NCI-H1930 (cell line): ENCODE measurements around the gene VAV2.

Experiments used
- DNase-seq, 2 experiments: peaks; one replicate each; lab custom pipeline; 2025; lab: John Stamatoyannopoulos, UW

The VAV2 gene

DNA sequence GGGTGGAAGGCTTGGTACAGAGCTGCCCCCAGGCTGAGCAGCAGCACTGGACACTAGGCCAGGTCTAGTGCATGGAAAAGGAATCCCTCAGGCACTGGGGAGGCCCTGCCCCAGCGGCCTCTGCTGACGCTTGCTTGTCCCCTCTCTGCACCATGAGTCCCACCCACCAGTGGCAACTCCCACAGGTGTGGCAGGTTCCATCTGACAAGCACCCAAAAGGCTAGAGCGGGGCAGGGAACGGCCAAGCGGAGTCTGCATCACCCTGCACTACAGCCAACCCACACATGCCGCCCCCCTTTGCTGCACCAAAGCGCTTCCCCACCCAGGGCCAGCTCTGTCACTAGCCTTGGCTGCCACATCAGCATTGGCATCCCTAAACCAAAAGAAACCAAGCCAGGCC lies 138.8 kb downstream of the VAV2 start:
- no peak for DNase-seq

DNA sequence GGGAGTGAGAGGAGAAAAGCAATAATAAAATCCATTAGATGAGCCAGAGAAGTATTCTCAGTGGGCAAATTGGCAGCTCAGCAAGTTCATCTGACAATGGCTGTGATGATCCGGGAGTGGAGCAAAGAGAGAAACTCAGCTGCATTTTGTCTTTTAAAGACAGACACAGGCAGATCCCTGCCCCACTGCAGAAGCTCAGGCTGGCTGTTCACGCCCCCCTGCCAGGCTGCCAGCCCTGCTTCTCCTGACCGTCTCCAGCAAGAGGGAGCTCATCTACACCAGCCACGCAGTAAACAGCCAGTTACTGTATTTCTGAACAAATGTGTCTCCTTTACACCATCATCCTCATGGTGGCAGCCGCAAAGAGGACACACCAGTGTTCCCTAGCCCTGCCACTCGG lies 139.7 kb downstream of the VAV2 start:
- no peak for DNase-seq

DNA sequence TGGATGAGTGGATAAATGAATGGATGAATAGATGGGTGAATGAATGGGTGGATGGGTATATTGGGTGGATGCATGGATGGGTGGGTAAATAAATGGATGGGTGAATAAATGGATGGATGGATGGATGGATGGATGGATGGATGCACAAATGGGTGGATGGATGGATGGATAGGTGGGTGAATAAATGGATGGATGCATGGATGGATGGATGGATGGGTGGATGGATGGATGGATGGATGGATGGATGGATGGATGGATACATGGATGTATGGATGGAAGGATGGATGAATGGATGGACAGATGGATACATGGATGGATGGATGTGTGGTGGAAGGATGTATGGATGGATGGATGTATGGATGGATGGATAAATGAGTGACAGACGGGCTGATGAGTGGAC lies 140.4 kb downstream of the VAV2 start:
- no peak for DNase-seq

DNA sequence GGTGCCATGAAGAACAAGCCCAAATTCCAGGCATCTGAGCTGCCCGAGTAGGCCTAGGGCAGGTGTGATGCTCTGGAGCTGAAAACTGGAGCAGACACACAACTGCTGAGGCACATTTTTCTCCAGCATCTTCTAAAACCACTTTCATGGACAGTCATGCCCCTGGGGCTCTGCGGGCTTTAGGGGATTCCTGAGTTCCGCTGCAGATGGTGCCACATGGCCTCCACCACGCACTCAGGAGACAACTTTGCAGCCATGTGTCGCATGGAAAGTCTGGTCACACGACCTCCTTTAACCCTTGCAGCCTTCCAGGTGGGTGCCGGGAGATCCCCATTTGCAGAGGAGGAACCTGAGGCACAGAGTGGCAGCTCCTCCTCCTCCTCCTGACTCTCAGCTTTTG lies 141.2 kb downstream of the VAV2 start:
- DNase-seq: no peak

DNA sequence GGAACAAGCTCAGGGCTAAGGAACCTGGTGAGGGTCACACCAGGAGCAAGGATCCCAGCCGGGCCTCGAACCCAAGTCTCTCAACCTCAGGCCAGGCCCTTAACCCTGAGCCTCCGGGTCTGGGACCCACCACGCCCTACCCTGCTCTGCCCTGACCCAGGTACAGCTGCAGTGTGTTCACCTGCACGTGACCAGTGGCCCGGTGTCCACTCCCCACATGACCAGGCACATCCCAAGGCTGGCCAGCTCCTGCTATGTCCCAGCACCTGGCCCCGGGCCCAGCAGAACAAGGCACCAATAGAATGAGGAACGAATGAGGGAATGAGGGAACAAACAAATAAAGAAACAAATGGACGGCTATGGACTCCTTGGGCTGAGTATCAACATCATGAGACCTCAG lies 142.0 kb downstream of the VAV2 start:
- DNase-seq: no peak

DNA sequence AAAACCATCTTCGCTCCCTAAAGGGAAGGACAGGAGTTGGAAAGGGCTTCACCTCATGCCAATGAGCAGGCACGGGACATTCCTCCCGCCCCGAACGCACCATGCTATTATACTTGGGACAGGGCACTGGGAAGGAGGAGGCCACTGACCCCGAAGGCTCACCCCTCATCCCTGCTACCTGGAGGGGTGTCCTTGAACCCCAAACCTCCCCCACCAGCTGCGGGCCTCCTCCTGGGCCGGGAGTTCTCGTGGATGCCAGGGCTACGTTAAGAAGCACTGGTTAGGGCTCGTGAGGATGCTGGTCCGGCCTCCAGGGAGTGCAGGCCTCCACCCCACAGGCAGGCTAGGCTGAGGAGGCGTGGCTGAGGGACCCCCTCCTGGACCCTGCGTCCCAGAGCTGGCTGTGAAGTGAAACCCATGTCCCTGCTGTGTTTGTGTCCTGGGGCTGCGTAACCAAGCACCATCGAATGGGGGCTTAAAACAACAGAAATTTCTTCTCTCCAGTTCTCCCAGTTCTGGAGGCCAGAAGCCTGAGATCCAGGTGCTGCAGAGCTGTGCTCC lies 142.9 kb downstream of the VAV2 start:
- DNase-seq: no peak

DNA sequence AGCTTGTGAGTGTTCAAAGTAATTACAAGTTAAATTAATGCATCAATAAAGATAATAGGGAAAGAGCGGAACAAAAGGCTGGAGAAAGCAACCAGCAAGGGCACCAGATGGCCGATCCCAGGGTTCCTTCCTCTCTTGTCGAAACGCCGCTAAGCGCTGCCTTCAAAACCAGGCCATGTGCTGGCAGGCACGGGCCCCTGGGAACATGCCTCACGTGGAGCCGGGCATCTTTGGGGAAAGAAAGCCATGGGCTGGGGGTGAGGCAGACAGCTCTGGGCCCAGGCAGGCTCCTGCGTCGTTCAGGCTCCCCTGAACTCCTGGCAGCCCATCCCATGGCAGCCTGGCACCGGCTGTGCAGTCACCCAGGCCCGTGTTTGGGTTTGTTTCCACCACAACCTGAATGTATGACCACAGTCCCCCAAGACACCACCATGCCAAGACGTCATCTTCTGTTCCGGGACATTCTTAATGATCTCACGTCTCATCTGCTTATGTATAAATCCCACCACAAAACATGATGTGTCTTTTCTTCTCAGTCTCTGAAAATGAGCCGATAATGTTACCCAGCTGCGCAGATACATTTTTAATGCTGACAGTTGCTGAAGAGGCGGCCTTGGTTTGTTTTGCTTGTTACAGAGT lies 143.5 kb downstream of the VAV2 start:
- no peak for DNase-seq

DNA sequence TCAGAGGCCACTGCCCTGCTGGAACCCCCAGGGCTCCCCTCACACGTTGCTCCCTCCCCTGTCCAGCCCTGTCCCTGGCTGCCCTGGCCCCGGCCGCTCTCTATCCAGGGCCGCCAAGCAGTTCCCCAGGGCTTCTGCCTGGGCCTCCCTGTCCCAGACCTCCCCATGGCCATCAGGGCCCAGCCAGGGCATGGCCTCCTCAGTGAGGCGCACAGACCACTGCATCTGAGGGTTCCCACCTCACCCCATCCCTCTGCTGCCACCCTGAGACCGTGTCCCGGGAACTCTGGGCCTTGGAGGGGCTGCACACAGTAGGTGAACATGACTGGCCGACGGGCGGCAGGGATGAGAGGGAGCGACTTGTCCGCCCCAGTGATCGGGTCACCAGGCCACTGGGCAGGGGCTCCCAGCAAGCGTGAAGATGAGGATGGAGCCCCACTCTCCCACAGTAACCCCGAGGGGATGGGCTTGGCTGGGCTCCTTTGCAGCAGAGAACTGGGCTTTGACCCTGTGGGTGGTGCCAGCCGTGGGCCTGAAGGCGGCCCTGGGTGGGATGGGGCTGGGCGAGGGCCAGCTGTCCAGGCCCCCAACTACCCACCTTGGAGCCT lies 145.5 kb downstream of the VAV2 start:
- DNase-seq: no peak

DNA sequence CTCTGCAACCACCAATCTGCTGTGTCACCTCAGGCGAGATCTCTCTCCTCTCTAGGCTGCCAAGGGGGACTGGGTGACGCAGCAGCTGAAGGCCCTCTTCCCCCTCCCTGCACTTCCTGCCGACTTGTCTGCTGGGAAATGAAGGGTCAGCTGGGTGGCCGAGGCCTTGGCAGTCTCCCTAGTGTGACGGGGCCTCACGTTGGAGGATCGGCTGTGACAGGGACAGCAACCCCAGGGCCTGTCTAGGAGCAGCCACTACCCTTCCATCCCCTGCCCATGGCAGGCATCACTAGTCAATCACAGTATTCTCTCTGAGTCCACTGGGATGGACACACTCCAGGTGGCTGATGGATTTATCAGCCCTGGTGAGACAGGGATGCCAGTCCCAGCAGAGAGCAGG lies 146.7 kb downstream of the VAV2 start:
- DNase-seq: no peak

DNA sequence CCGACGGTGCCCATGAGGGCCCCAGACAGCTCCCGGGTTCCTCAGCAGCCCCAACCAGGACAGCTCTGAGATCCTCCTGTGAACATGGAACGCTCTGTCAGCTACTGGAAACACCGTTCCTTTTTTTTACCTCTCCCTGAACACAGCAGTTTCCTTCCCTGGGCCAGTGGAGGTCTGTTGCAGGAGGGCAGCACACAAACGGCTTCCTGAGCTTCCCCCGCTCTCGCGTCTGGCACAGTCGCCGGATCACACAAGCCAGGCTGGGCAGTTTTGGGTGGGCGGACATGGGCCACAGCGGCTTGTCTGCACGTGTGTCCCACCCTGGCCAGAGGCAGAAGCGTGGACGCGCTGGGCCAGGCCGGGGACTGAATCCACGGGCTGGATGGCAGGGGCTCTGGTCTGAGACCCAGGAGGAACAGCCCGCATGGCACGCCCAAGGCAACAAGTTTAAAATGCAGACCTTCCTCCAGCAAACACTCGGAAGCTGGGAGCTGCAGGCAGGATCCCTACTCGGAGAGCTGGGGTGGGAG lies 147.2 kb downstream of the VAV2 start:
- DNase-seq: no peak

DNA sequence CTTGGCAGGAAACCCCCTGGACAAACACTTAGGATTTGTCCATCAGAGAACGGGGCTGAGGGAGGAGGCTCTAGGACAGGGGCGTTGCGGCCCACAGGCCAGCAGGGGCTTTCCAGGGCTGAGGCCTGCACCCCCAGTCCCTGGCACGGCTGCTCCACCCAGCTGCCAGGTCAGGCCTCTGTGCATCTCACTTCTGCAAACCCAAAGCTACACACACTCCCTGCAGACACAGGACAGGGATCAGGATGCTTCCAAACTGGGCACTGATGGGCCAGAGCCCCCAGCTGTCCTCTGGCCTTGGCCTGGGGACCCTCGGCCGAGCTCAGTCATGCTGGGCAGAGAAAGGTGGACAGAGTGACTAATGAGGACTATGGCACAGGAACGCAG lies 147.7 kb downstream of the VAV2 start:
- no peak for DNase-seq

DNA sequence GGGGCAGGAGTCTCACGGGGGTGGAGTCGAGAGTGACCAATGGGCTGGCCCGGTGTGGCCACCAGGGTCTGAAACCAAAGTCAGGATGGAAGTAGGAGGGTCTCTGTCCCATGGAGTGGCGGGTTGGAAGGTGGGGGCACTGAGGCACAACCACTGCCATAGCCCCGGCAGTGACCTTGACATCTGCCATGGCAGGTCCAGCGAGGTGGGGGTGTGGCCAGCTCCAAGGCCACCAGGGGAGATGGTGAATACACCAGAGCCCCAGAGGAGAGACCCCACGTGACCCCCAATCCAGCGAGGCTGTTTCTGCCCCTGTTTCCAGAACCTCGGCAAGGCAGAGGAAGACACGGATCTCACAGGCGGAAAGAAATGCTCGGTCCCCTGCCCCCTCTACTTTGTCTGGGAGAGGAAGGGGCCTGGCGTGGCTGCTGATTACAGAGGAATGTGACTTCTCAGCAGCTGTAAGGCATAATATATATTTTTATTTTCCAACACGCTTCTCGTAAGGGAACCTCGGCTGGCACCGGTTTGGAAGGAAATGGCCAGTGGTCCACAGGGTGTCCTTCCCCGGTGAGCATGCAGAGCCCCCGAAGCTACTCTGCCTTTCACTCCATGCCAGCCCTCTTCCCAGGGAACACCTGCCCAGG lies 148.2 kb downstream of the VAV2 start:
- no peak for DNase-seq

DNA sequence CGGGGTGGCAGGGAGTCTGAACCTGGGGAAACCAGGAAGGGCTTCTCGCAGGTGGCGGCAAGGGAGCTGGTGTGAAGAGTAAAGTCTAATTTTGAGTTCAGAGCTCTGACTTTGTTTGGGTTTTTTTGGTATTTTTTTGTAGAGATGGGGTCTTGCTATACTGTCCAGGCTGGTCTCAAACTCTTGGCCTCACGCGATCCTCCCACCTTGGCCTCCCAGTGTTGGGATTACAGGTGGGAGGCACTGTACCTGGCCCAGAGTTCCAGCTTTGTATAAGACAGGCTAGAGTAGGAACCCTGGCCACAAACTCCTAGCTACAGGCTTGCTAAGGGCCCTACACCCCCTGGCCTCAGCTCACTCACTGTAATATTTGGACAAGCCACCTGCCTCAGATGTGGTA lies 148.9 kb downstream of the VAV2 start:
- DNase-seq: no peak

DNA sequence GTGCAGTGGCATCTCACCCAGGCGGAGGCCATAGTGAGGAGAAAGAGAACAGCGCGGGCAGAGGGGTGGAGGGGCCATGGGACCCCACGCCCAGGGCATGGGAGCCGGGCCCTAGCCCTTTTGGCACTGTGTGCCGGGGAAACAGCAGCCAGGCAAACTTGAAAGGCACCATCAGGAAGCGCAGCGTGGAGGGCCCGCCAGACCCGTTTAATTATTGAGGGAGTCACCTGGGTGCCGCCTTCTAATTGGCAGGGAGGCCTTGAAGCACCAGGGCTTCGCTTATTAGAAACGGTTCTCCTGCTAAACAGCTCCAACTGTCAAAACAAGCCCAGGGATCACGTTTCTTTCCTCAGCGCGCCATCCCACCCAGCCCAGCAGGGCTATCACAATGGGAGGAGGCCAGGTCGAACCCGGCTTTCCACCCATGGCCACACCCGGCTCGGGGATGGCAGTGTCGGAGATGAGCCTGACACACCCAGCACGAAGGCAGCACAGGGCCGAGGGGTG lies 149.3 kb downstream of the VAV2 start:
- DNase-seq: no peak

DNA sequence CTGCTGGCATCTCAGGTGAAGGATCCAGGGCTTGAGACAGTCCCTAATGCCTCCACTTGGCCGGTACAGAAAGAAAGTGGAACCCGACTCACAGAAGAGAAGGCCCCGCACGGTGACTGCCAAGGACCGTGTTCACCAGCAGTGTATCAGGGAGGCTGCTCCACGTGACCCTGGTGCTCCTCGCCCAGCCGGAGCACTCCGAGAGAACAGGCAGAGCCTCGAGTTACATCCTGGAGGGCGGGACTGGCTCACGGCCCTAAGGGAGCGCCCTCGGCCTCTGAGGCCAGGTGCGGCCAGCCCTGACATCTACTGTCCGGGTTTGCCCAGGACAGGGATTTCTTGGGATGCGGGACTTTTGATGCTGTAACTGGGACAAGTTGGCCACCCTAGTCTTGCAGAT lies 149.9 kb downstream of the VAV2 start:
- no peak for DNase-seq

DNA sequence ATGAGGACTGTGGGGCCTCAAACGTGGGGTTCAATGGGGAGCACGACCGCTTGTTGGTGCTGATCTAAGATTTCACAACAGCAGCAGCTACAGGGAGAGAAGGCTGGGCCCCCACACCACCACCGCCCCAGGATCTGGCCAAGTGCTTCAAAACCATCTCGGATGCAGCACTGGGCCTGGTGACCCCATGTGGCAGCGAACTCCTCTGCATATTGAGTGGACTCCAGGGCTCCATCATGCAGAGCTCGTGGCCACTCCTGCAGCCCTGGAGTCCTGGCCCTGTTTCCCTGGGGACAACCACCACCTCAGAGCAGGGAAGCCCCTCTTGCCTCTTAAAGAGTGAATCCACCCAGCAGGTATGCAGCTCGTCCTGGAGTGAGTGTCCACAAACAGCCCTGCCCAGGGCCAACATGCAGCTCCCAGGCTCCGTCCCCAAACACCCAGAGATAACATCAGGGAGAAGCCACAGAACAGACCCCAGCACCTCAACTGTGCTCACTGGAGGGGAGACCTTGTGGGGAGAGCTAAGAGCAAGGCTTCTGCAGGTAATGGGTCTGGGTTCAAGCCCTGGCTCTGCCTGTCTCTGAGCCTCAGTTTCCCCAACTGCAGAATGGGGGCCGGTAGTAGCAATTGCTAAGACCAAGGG lies 150.8 kb downstream of the VAV2 start:
- no peak for DNase-seq

DNA sequence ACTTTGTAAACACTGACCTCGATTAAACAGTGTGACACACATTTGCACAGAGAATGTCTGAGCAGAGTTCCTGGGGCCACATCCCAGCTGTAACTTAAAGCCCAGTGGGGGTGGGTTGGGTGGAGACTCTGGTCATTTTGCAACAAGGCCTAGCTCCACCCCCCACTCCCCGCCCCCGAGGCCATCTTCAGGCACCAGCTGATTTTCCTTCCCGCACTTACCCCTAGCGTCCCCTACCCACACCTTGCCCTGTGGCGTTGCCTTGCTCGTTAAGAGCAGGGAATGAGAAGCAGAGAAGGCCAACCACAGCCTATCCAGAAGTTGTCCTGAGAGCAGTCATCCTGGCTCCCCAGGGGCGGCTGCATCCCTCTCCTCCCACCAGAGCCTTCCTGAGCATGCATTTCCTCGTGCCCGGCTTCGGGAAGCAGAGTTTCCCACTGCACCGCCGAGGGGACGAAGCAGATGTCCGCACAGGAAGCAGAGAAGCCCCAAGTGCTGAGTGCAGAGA lies 152.2 kb downstream of the VAV2 start:
- no peak for DNase-seq

DNA sequence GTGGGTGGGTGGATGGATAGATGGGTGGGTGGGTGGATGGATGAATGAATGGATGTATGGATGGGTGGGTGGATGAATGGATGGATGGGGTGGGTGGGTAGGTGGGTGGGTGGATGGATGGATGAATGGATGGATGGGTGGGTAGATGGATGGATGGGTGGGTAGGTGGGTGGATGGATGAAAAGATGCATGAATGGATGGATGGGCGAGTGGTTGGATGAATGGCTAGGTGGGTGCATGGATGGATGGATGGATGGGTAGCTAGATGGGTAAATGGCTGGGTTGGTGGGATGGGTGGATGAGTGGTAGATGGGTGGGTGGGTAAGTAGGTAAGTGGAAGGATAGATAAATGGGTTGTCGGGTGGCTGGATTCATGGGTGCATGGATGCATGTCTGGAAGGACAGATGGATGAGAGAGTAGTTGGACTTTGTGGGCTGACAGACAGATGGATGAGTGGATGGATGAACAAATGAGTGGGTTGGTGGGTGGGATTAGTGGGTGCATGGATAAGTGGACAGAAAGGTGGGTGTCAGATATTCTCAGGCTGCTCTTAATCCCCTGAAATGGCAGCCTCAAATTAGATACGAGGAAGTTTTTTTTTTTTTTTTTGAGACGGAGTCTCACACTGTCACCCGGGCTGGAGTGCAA lies 153.1 kb downstream of the VAV2 start:
- no peak for DNase-seq

DNA sequence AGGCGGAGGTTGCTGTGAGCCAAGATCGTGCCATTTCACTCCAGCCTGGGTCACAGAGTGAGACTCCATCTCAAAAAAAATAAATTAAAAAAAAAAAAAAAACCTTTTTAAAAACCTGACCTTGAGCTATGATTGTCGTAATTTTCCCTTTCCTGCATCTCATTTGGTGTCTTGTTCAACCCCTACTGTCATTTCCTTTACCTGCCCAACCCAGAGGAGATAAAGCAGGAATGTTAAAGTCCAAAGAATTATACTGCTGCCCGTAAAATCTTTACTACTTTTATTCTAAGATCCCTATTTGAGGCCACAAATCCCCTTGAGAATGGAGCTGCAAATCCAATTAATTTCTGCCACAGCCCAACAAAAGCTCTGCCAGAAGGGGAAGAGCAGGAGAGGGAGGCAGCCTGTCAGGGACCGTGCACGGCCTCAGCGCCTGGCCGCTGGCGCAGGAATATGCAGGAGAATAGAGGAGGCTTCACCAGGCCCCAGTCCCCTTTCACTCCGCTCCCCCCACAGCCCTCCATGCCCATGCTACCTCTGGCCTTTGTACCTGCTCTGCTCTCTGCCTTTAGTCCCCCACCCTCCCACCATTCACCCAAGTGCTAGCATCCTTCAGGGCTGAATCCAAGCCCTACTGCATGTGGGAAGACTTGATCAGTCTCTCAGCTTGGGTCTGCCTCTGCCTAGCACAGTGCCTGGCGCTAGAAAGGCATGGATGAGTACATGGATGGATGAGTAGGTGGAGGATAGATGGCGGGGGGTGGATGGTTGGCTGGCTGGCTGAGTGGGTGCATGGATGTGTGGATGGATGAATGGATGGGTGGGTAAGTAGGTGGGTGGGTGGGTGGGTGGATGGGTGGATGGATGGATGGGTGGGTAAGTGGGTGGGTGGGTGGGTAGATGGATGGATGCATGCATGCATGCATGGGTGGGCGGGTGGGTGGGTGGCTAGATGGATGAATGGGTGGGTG lies 154.2 kb downstream of the VAV2 start:
- DNase-seq: no peak

DNA sequence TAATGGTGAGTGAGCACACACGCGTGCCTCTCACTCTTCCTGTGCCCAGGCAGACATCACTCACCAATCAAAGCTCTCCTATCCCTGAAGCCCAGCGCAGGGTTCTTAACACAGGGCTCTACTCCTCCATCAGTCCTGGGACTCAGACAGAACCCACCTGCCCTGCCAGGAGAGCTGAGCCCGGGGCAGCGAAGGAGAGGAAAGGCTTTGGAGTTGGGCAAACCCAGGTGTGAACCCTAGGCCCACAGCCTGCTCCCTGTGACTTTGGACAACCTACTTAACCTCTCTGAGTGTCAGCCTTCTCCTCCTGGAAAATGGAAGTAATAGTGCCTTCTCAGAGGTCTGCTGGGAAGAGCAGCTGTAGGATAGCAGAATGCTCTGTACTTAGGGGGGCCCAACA lies 155.3 kb downstream of the VAV2 start:
- DNase-seq: no peak
